ENCODE results near the gene COL5A1.

The COL5A1 gene

DNA sequence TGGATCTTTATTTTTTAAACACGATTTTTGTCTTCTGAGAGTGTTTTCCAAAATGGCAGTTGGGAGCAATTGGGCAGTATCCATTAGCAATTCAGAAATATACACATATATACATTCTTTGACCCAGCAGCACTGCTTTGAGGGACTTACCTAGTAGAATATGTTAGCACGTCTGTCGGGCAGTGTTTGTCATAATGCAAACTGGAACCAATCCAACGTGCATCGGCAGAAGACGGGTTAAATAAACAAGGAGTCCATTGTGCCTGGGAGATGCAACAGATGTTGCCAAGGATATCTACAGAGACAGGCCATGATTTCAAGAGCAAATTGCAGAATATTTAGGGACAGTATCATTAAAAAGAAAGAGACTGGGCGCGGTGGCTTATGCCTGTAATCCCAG lies 107.0 kb downstream of the COL5A1 start (continued):
- TF ChIP-seq ISL1 (CRISPR knock-in tag; IDR thresholded peaks at IDR 0.05), result no peak

GRCh38 chr9:134750450-134751155 lies 109.0 kb downstream of the COL5A1 start:
- TF ChIP-seq ZC3H10 (CRISPR knock-in tag; IDR thresholded peaks at IDR 0.05) (no peak), GLIS3 (CRISPR knock-in tag; IDR thresholded peaks at IDR 0.05) (no peak), OSR1 (CRISPR knock-in tag; IDR thresholded peaks at IDR 0.05) (no peak), ESRRG (CRISPR knock-in tag; IDR thresholded peaks at IDR 0.05) (no peak), ARNTL (CRISPR knock-in tag; IDR thresholded peaks at IDR 0.05; ENCODE audit: borderline replicate concordance, low read depth) (no peak), TCF4 (CRISPR knock-in tag; IDR thresholded peaks at IDR 0.05; ENCODE audit: borderline replicate concordance) (no peak), ZFP30 (CRISPR knock-in tag; IDR thresholded peaks at IDR 0.05) (no peak)
- TF ChIP-seq, protein P1, sequence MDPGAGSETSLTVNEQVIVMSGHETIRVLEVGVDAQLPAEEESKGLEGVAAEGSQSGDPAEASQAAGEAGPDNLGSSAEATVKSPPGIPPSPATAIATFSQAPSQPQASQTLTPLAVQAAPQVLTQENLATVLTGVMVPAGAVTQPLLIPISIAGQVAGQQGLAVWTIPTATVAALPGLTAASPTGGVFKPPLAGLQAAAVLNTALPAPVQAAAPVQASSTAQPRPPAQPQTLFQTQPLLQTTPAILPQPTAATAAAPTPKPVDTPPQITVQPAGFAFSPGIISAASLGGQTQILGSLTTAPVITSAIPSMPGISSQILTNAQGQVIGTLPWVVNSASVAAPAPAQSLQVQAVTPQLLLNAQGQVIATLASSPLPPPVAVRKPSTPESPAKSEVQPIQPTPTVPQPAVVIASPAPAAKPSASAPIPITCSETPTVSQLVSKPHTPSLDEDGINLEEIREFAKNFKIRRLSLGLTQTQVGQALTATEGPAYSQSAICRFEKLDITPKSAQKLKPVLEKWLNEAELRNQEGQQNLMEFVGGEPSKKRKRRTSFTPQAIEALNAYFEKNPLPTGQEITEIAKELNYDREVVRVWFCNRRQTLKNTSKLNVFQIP (CRISPR knock-in tag; IDR thresholded peaks at IDR 0.05; ENCODE audit: borderline replicate concordance, low read depth), result no peak
- ATAC-seq, result no peak

DNA sequence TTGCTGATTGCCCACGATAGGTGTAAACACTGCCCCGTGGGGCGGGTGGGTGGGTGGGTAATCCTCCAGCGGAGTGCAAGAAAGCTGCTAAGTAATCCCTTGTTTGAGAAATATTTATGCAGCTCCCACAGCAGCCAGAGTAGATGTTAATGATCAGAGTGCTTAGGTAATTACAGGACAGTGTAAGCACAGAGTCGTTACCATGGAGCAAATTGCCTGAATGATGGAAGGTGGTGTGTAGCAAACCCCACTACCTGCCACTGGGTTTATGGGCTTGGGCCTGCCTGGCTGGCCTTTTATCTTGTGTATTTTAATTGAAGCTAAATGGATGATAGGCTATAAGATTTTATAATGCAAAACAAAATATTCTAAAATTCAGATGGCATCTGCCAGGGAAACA lies 110.0 kb downstream of the COL5A1 start:
- ATAC-seq, result no peak
- no peak for TF ChIP-seq ZC3H10 (CRISPR knock-in tag; IDR thresholded peaks at IDR 0.05)
- TF ChIP-seq, protein P2, sequence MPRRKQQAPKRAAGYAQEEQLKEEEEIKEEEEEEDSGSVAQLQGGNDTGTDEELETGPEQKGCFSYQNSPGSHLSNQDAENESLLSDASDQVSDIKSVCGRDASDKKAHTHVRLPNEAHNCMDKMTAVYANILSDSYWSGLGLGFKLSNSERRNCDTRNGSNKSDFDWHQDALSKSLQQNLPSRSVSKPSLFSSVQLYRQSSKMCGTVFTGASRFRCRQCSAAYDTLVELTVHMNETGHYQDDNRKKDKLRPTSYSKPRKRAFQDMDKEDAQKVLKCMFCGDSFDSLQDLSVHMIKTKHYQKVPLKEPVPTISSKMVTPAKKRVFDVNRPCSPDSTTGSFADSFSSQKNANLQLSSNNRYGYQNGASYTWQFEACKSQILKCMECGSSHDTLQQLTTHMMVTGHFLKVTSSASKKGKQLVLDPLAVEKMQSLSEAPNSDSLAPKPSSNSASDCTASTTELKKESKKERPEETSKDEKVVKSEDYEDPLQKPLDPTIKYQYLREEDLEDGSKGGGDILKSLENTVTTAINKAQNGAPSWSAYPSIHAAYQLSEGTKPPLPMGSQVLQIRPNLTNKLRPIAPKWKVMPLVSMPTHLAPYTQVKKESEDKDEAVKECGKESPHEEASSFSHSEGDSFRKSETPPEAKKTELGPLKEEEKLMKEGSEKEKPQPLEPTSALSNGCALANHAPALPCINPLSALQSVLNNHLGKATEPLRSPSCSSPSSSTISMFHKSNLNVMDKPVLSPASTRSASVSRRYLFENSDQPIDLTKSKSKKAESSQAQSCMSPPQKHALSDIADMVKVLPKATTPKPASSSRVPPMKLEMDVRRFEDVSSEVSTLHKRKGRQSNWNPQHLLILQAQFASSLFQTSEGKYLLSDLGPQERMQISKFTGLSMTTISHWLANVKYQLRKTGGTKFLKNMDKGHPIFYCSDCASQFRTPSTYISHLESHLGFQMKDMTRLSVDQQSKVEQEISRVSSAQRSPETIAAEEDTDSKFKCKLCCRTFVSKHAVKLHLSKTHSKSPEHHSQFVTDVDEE (CRISPR knock-in tag; IDR thresholded peaks at IDR 0.05), result no peak
- no peak for TF ChIP-seq CREB5 (CRISPR knock-in tag; IDR thresholded peaks at IDR 0.05; ENCODE audit: low read depth)
- TF ChIP-seq CSRNP3 (CRISPR knock-in tag; IDR thresholded peaks at IDR 0.05), result no peak
- TF ChIP-seq, protein P1 (CRISPR knock-in tag; IDR thresholded peaks at IDR 0.05; ENCODE audit: borderline replicate concordance, low read depth), result no peak
- no peak for TF ChIP-seq ZFP3 (CRISPR knock-in tag; IDR thresholded peaks at IDR 0.05)
- TF ChIP-seq ARNTL (CRISPR knock-in tag; IDR thresholded peaks at IDR 0.05; ENCODE audit: borderline replicate concordance, low read depth), result no peak
- TF ChIP-seq, protein P3, sequence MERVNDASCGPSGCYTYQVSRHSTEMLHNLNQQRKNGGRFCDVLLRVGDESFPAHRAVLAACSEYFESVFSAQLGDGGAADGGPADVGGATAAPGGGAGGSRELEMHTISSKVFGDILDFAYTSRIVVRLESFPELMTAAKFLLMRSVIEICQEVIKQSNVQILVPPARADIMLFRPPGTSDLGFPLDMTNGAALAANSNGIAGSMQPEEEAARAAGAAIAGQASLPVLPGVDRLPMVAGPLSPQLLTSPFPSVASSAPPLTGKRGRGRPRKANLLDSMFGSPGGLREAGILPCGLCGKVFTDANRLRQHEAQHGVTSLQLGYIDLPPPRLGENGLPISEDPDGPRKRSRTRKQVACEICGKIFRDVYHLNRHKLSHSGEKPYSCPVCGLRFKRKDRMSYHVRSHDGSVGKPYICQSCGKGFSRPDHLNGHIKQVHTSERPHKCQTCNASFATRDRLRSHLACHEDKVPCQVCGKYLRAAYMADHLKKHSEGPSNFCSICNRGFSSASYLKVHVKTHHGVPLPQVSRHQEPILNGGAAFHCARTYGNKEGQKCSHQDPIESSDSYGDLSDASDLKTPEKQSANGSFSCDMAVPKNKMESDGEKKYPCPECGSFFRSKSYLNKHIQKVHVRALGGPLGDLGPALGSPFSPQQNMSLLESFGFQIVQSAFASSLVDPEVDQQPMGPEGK (CRISPR knock-in tag; IDR thresholded peaks at IDR 0.05; ENCODE audit: borderline replicate concordance), result no peak
- TF ChIP-seq SNAI2 (CRISPR knock-in tag; IDR thresholded peaks at IDR 0.05), result no peak
- TF ChIP-seq ZNF565 (CRISPR knock-in tag; conservative IDR thresholded peaks at IDR 0.05; ENCODE audit: low read depth), result no peak
- TF ChIP-seq ZNF8 (CRISPR knock-in tag; IDR thresholded peaks at IDR 0.05), result no peak
- TF ChIP-seq ESRRG (CRISPR knock-in tag; IDR thresholded peaks at IDR 0.05), result no peak
- no peak for TF ChIP-seq BACH2 (CRISPR knock-in tag; IDR thresholded peaks at IDR 0.05; ENCODE audit: borderline replicate concordance)
- TF ChIP-seq GLIS3 (CRISPR knock-in tag; IDR thresholded peaks at IDR 0.05), result no peak
- no peak for TF ChIP-seq RARB (CRISPR knock-in tag; IDR thresholded peaks at IDR 0.05)
- no peak for TF ChIP-seq PPARA (CRISPR knock-in tag; IDR thresholded peaks at IDR 0.05; ENCODE audit: borderline replicate concordance)
- TF ChIP-seq ZFP30 (CRISPR knock-in tag; IDR thresholded peaks at IDR 0.05), result no peak
- TF ChIP-seq TOX (CRISPR knock-in tag; IDR thresholded peaks at IDR 0.05; ENCODE audit: borderline replicate concordance), result no peak
- no peak for TF ChIP-seq ISL1 (CRISPR knock-in tag; IDR thresholded peaks at IDR 0.05)

Measured in SK-N-SH treated with all-trans-retinoic acid at 6 μM for 48 hours (cell line).